ENCODE results near the gene POMGNT1. TPM values are rescaled to one million over a fixed set of nuclear protein-coding genes. Genes with fewer than 3 reads are reported as not detected.
"Not testable (repeated sequence)": the region's sequence is repeated elsewhere in the genome, so short reads cannot be mapped to it uniquely, and the experiment has no call there.

POMGNT1 gene
- polyA plus RNA-seq, 1 donor (not counting 4 experiments of a cell fraction or from before 2014, with no cell fraction given): 49.6 TPM

DNA sequence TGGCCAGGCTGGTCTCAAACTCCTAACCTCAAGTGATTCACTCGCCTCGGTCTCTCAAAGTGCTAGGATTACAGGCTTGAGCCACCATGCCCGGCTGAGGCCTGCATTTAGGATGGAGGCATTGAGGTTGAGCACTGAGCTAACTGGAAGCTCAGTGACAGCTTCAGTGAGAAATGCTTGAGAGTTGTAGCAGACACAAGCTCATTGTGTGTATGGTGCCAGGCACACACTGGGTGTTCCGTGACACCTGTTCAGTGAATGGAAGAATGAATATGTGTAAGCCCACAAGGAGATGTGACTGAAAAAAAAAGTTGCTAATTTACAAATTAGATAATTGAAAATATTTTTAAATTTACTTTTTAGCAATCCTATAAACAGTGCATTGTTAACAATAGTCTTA lies 26.7 kb upstream of the POMGNT1 start:
- Histone ChIP-seq H2AFZ (ENCODE audit: control insufficient read depth, low read length) (no peak overlapping the region), H3K79me2 (ENCODE audit: control insufficient read depth, insufficient read depth, low read length) (no peaks in the 10 kb centered on the region), H3K4me1 (ENCODE audit: control insufficient read depth, extremely low read depth, insufficient read depth, low read length) (peaks cover 7% of the 10 kb centered on the region), H3K9ac (ENCODE audit: control insufficient read depth, extremely low read depth, insufficient read depth, low read length) (no peak overlapping the region), H3K9me3 (ENCODE audit: control insufficient read depth, low read depth, low read length) (no peaks in the 10 kb centered on the region), H3K4me3 (ENCODE audit: control insufficient read depth in 2 of 3, extremely low read depth in 1 of 3, insufficient read depth in 2 of 3, low read depth in 1 of 3, low read length in 3 of 3) (no peak overlapping the region), H3K27me3 (ENCODE audit: control insufficient read depth, extremely low read depth, insufficient read depth, low read length) (no peaks in the 10 kb centered on the region), H3K9me1 (ENCODE audit: control insufficient read depth, extremely low read depth, insufficient read depth, low read length) (no peaks in the 10 kb centered on the region), H3K36me3 (ENCODE audit: control insufficient read depth in 2 of 2, extremely low read depth in 1 of 2, insufficient read depth in 2 of 2, low read length in 2 of 2) (no peaks in the 10 kb centered on the region), H4K20me1 (ENCODE audit: control insufficient read depth, extremely low read depth, insufficient read depth, low read length) (no peaks in the 10 kb centered on the region), H3K27ac (ENCODE audit: control insufficient read depth, insufficient read depth, low read length) (no peak overlapping the region), H3K4me2 (ENCODE audit: control insufficient read depth, extremely low read depth, insufficient read depth, low read depth, low read length) (no peak overlapping the region)
- dilution Hi-C loops (cut with MboI; ENCODE audit: extremely low pct_ligation_motif_present, low sequenced_read_pairs): no loop called here
- no peak for TF ChIP-seq EZH2 (IDR thresholded peaks at IDR 0.05; ENCODE audit: low read length)
- TF ChIP-seq, protein P1, sequence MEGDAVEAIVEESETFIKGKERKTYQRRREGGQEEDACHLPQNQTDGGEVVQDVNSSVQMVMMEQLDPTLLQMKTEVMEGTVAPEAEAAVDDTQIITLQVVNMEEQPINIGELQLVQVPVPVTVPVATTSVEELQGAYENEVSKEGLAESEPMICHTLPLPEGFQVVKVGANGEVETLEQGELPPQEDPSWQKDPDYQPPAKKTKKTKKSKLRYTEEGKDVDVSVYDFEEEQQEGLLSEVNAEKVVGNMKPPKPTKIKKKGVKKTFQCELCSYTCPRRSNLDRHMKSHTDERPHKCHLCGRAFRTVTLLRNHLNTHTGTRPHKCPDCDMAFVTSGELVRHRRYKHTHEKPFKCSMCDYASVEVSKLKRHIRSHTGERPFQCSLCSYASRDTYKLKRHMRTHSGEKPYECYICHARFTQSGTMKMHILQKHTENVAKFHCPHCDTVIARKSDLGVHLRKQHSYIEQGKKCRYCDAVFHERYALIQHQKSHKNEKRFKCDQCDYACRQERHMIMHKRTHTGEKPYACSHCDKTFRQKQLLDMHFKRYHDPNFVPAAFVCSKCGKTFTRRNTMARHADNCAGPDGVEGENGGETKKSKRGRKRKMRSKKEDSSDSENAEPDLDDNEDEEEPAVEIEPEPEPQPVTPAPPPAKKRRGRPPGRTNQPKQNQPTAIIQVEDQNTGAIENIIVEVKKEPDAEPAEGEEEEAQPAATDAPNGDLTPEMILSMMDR (optimal IDR thresholded peaks at IDR 0.05 in 1 of 3, IDR thresholded peaks at IDR 0.05 in 1 of 3, conservative IDR thresholded peaks at IDR 0.05 in 1 of 3; ENCODE audit: extremely low read depth in 1 of 3, insufficient read depth in 2 of 3, low read length in 3 of 3): no peak
- FAIRE-seq (no peak), DNase-seq (ENCODE audit: low read depth, low spot score) (no peak)

DNA sequence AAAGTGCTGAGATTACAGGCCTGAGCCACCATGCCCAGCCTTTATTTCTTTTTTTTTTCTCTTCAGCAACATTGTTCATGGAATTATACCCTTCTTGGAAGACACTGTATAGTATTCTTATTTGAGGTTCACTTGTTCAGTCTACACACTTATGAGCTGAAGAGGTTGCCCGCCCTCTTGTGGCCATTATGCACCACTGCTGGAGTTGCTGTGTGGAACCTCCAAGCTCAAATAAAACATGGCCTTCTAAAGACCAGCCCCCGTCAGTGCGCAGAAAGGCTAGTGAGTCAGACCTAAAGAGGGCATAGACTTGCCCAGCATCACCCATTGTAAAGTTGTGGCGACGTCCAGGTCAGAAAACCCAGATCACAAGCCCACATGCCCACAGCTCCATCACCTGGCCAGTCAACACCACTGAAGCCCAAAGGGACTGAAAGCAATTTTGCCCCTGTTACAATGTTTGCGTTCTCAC lies 25.3 kb upstream of the POMGNT1 start:
- peaks cover 15% of the 10 kb centered on the region for H3K4me1 ChIP-seq (ENCODE audit: control insufficient read depth, extremely low read depth, insufficient read depth, low read length)
- peak; percentile 84 for FAIRE-seq
- no peaks in the 10 kb centered on the region for H3K9me3 ChIP-seq (ENCODE audit: control insufficient read depth, low read depth, low read length)
- H3K9ac ChIP-seq (ENCODE audit: control insufficient read depth, extremely low read depth, insufficient read depth, low read length): no peak overlapping the region
- no peaks in the 10 kb centered on the region for H3K27me3 ChIP-seq (ENCODE audit: control insufficient read depth, extremely low read depth, insufficient read depth, low read length)
- no peak overlapping the region for H3K4me3 ChIP-seq (ENCODE audit: control insufficient read depth in 2 of 3, extremely low read depth in 1 of 3, insufficient read depth in 2 of 3, low read depth in 1 of 3, low read length in 3 of 3)
- H3K9me1 ChIP-seq (ENCODE audit: control insufficient read depth, extremely low read depth, insufficient read depth, low read length): no peaks in the 10 kb centered on the region
- H2AFZ ChIP-seq (ENCODE audit: control insufficient read depth, low read length): no peak overlapping the region
- H3K36me3 ChIP-seq (ENCODE audit: control insufficient read depth in 2 of 2, extremely low read depth in 1 of 2, insufficient read depth in 2 of 2, low read length in 2 of 2): no peaks in the 10 kb centered on the region
- dilution Hi-C loops (cut with MboI; ENCODE audit: extremely low pct_ligation_motif_present, low sequenced_read_pairs): no loop called here
- H4K20me1 ChIP-seq (ENCODE audit: control insufficient read depth, extremely low read depth, insufficient read depth, low read length): no peaks in the 10 kb centered on the region
- peak overlapping the region; percentile 29 for H3K4me2 ChIP-seq (ENCODE audit: control insufficient read depth, extremely low read depth, insufficient read depth, low read depth, low read length)
- TF ChIP-seq EZH2 (IDR thresholded peaks at IDR 0.05; ENCODE audit: low read length): no peak
- TF ChIP-seq, protein P1 (optimal IDR thresholded peaks at IDR 0.05 in 1 of 3, IDR thresholded peaks at IDR 0.05 in 1 of 3, conservative IDR thresholded peaks at IDR 0.05 in 1 of 3; ENCODE audit: extremely low read depth in 1 of 3, insufficient read depth in 2 of 3, low read length in 3 of 3): peak; percentile 87 to 97 (median 89)
- H3K27ac ChIP-seq (ENCODE audit: control insufficient read depth, insufficient read depth, low read length): no peak overlapping the region
- peak; percentile 72 for DNase-seq (ENCODE audit: low read depth, low spot score)
- H3K79me2 ChIP-seq (ENCODE audit: control insufficient read depth, insufficient read depth, low read length): no peaks in the 10 kb centered on the region

DNA sequence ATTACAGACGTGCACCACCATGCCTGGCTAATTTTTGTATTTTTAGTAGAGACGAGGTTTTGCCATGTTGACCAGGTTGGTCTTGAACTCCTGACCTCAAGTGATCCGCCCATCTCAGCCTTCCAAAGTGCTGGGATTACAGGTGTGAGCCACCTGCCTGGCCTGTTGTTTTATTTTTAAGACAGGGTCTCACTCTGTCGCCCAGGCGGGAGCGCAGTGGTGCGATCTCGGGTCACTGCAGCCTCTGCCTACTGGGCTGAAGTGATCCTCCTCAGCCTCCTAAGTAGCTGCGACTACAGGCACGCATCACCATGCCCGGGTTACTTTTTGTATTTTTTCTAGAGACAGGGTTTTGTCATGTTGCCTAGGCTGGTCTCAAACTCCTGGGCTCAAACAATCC lies 24.8 kb upstream of the POMGNT1 start:
- H3K9me1 ChIP-seq (ENCODE audit: control insufficient read depth, extremely low read depth, insufficient read depth, low read length); H4K20me1 ChIP-seq (ENCODE audit: control insufficient read depth, extremely low read depth, insufficient read depth, low read length); H3K36me3 ChIP-seq (ENCODE audit: control insufficient read depth in 2 of 2, extremely low read depth in 1 of 2, insufficient read depth in 2 of 2, low read length in 2 of 2); H2AFZ ChIP-seq (ENCODE audit: control insufficient read depth, low read length); H3K9ac ChIP-seq (ENCODE audit: control insufficient read depth, extremely low read depth, insufficient read depth, low read length); H3K4me3 ChIP-seq (ENCODE audit: control insufficient read depth in 2 of 3, extremely low read depth in 1 of 3, insufficient read depth in 2 of 3, low read depth in 1 of 3, low read length in 3 of 3); FAIRE-seq; H3K27me3 ChIP-seq (ENCODE audit: control insufficient read depth, extremely low read depth, insufficient read depth, low read length); H3K9me3 ChIP-seq (ENCODE audit: control insufficient read depth, low read depth, low read length); DNase-seq (ENCODE audit: low read depth, low spot score); H3K4me2 ChIP-seq (ENCODE audit: control insufficient read depth, extremely low read depth, insufficient read depth, low read depth, low read length); dilution Hi-C loops (cut with MboI; ENCODE audit: extremely low pct_ligation_motif_present, low sequenced_read_pairs); H3K27ac ChIP-seq (ENCODE audit: control insufficient read depth, insufficient read depth, low read length); H3K79me2 ChIP-seq (ENCODE audit: control insufficient read depth, insufficient read depth, low read length): not testable (repeated sequence)
- peaks cover 20% of the 10 kb centered on the region for H3K4me1 ChIP-seq (ENCODE audit: control insufficient read depth, extremely low read depth, insufficient read depth, low read length)
